Esophagus (tissue), 2 donors: ENCODE measurements around the gene LEUTX. TPM values are rescaled to one million over a fixed set of nuclear protein-coding genes. Genes with fewer than 3 reads are reported as not detected.
"Not testable (repeated sequence)": the region's sequence is repeated elsewhere in the genome, so short reads cannot be mapped to it uniquely, and the experiment has no call there.

Experiments used
- H3K27ac ChIP-seq, 2 donors: one replicate each; pipeline ENCODE4 v1.5.1; 2013; ENCODE audit warnings: low read depth in 2 of 2, mild to moderate bottlenecking in 2 of 2, inconsistent platforms in 1 of 2, low read length in 1 of 2, moderate library complexity in 1 of 2
- H3K27me3 ChIP-seq, 2 donors: one replicate each; pipeline ENCODE4 v1.6.1; 2013; ENCODE audit warnings: low read length in 2 of 2, control low read depth in 1 of 2, mild to moderate bottlenecking in 1 of 2; ENCODE audit not compliant: insufficient read depth in 2 of 2, control insufficient read depth in 1 of 2
- H3K36me3 ChIP-seq, 2 donors: one replicate each; pipeline ENCODE4 v1.6.1; 2013; ENCODE audit warnings: low read length in 1 of 2; ENCODE audit not compliant: control insufficient read depth in 2 of 2, insufficient read depth in 2 of 2
- H3K4me1 ChIP-seq, 2 donors: one replicate each; pipeline ENCODE4 v1.6.1; 2013; ENCODE audit warnings: low read length in 1 of 2; ENCODE audit not compliant: control insufficient read depth in 2 of 2, insufficient read depth in 2 of 2
- H3K4me3 ChIP-seq, 2 donors: one replicate each; pipeline ENCODE4 v1.5.1; 2013; ENCODE audit warnings: low read length in 2 of 2, mild to moderate bottlenecking in 2 of 2, low read depth in 1 of 2, moderate library complexity in 1 of 2
- H3K9me3 ChIP-seq, 2 donors: one replicate each; pipeline ENCODE4 v1.6.1; 2013; ENCODE audit warnings: mild to moderate bottlenecking in 2 of 2, low read depth in 1 of 2, low read length in 1 of 2, moderate library complexity in 1 of 2; ENCODE audit not compliant: control insufficient read depth in 2 of 2, insufficient read depth in 1 of 2
- WGBS, 2 donors: extraction: QIAGEN DNeasy Blood & Tissue Kit; methylation state at CpG; one replicate each; pipeline ENCODE4 v1.1.7; 2013; 5-methylcytosine and 5-hydroxymethylcytosine counted together
- polyA plus RNA-seq, 2 donors: library from polyadenylated mRNA; stranded (reverse); fragments of 200-250 nt; gene quantifications; one replicate each; pipeline ENCODE4 v1.2.3, GENCODE V29; 2013
- donor health status: healthy with polysubstance abuse.
- donor health status: Bipolar disorder and iron deficiency.

Gene LEUTX
- polyA plus RNA-seq, 2 donors: 0.06 TPM; not detected in 1

GRCh38 chr19:39802958-39803357 is 24.3 kb downstream of the LEUTX start:
- Histone ChIP-seq H3K4me3 (no peak overlapping the region), H3K36me3 (no peaks in the 10 kb centered on the region), H3K27ac (no peak overlapping the region), H3K27me3 (no peaks in the 10 kb centered on the region), H3K9me3 (no peaks in the 10 kb centered on the region), H3K4me1 (no peaks in the 10 kb centered on the region)
- WGBS, 2 donors: 25 to 27% methylated on average over 4 of the region's 4 CpGs

- H3K36me3 ChIP-seq: no peaks in the 10 kb centered on the region
- no peaks in the 10 kb centered on the region for H3K27me3 ChIP-seq
- WGBS, 2 donors: 50 to 56% methylated on average over 5 of the region's 5 CpGs
- no peaks in the 10 kb centered on the region for H3K4me1 ChIP-seq
- peaks cover 0 to 2% of the 10 kb centered on the region in 2 donors for H3K9me3 ChIP-seq
- no peak overlapping the region for H3K4me3 ChIP-seq
- H3K27ac ChIP-seq: no peak overlapping the region
These were observed 26.4 kb downstream of the LEUTX start for GRCh38 chr19:39805104-39805503.

DNA sequence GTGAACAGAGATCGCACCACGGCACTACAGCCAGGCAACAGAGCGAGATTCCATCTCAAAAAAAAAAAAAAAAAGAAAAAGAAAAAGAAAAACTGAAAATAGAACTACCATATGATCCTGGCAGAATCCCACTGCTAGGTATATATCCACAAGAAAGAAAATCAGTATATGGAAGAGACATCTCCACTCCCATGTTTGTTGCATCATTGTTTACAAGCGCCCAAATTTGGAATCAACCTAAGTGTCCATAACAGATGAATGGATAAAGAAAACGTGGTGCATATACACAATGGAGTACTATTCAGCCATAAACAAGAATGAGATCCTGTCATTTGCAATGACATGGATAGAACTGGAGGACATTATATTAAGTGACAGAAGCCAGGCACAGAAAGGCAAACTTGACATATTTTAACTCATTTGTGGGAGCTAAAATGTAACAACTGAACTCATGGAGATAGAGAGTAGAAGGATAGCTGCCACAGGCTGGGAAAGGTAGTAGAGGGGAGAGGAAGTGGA is 29.3 kb downstream of the LEUTX start:
- Histone ChIP-seq H3K4me3 (no peak overlapping the region), H3K9me3 (peaks cover 0 to 2% of the 10 kb centered on the region in 2 donors), H3K36me3 (no peaks in the 10 kb centered on the region), H3K27me3 (no peaks in the 10 kb centered on the region), H3K27ac (no peak overlapping the region), H3K4me1 (no peaks in the 10 kb centered on the region)
- 70 to 78% methylated on average over 5 of the region's 5 CpGs for WGBS, 2 donors

- H3K4me3 ChIP-seq, H3K9me3 ChIP-seq, H3K27ac ChIP-seq, H3K27me3 ChIP-seq, H3K36me3 ChIP-seq, H3K4me1 ChIP-seq: not testable (repeated sequence)
- WGBS, 2 donors: 56 to 69% methylated on average over 7 of the region's 7 CpGs
These were observed 30.0 kb downstream of the LEUTX start for GRCh38 chr19:39808688-39809087.

DNA sequence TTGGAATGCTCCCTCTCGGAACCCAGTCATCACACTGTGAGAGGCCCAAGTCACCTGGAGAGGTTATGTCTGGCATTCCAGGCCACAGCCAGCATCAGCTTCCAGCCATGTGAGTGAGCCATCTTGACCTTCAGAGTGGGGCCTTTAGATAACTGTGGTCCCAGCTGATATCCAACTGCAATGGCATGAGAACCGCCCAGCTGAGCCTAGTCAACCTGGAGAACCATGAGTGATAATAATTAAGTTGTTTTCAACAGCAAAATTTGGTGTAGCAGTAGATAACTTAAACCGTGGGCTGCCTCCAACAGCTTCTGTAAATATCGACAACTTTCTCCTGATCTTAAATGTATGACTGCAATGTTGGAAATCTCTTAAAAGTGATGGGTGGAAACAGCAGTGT is 30.7 kb downstream of the LEUTX start:
- Histone ChIP-seq H3K4me1 (no peaks in the 10 kb centered on the region), H3K9me3 (peaks cover 0 to 2% of the 10 kb centered on the region in 2 donors), H3K27me3 (no peaks in the 10 kb centered on the region), H3K27ac (no peak overlapping the region), H3K36me3 (no peaks in the 10 kb centered on the region), H3K4me3 (no peak overlapping the region)
- WGBS, 2 donors: 94 to 96% methylated on average over 4 of the region's 4 CpGs

DNA sequence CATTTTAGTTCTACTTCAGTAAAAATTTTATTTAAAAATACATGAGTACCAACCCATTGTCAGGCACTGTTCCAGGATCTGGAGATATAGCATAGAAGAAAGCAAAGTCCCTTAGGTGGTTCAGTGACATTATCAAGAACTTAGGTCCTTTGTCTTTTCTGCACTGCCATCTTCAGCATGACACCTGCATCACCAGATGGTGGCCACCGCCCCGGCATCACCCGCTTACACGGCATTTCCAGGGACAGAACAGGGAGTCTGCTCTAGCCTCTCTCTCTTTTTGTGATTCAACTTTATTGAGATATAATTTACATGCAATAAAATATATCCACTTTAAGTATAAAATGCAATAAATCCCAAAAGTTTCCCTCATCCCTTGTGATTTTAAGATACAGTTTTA is 31.8 kb downstream of the LEUTX start:
- no peaks in the 10 kb centered on the region for H3K27me3 ChIP-seq
- no peak overlapping the region for H3K4me3 ChIP-seq
- WGBS, 2 donors: 80 to 92% methylated on average over 4 of the region's 4 CpGs

DNA sequence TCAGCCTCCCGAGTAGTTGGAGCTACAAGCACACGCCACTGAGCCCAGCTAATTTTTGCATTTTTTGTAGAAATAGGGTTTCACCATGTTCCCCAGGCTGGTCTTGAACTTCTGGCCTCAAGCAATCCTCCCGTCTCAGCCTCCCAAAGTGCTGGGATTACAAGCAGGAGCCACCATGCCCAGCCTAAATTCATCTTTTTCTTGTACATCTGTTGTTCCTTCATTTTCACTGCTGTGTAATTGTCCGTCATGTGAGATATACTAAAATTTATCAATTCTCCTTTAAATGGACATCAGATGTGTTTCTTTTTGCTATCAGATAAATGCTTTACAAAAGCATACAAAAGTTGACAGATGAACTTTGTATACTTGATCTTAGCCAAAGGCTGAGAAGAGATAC is 32.4 kb downstream of the LEUTX start:
- no peaks in the 10 kb centered on the region for H3K27me3 ChIP-seq
- H3K9me3 ChIP-seq: peaks cover 0 to 2% of the 10 kb centered on the region in 2 donors

More for the DNA sequence above, 31.8 kb downstream of the LEUTX start:
- H3K9me3 ChIP-seq: peaks cover 0 to 2% of the 10 kb centered on the region in 2 donors
- no peak overlapping the region for H3K27ac ChIP-seq
- H3K4me1 ChIP-seq: no peaks in the 10 kb centered on the region
- no peaks in the 10 kb centered on the region for H3K36me3 ChIP-seq

DNA sequence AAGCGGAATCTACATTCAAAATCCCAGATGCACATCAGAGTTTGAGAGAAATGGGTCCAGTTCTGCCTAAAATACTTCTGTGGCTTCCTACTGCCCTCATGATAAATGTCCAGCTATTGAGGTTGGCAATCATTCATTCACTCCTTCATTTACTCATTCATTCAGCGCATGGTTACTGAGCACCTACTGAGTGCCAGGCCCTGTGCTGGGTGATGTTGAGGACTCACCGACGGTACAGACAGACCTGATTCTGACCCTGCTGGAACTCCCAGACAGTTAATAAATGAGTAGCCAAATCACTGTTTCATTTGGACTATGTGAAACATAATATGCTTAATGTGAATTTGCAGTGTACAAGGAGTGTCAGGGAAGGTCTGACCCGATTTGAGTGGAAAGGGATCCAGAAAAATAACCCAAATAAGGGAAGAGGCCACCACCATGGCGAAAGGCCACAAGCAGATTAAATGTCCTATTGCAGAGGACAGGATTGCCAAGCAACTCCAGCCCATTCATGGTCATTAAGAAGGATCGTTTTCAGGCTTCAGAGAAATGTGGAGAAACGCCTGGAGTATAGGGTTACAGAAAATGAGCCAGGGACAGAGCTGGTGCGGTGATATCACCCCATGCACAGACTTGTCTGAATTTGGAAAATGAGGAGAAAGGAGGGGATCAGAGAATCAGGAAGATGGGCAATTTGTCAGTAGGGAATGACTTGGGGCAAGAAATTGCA is 34.8 kb downstream of the LEUTX start:
- WGBS, 2 donors: 55 to 67% methylated on average over 9 of the region's 9 CpGs
- Histone ChIP-seq H3K9me3 (peaks cover 0 to 2% of the 10 kb centered on the region in 2 donors), H3K4me1 (no peaks in the 10 kb centered on the region), H3K27ac (no peak overlapping the region), H3K27me3 (no peaks in the 10 kb centered on the region), H3K4me3 (no peak overlapping the region), H3K36me3 (no peaks in the 10 kb centered on the region)

More for the DNA sequence above, 32.4 kb downstream of the LEUTX start:
- H3K4me3 ChIP-seq: no peak overlapping the region
- no peaks in the 10 kb centered on the region for H3K4me1 ChIP-seq
- WGBS, 2 donors: 93% methylated on average over 4 of the region's 4 CpGs
- no peaks in the 10 kb centered on the region for H3K36me3 ChIP-seq
- no peak overlapping the region for H3K27ac ChIP-seq

DNA sequence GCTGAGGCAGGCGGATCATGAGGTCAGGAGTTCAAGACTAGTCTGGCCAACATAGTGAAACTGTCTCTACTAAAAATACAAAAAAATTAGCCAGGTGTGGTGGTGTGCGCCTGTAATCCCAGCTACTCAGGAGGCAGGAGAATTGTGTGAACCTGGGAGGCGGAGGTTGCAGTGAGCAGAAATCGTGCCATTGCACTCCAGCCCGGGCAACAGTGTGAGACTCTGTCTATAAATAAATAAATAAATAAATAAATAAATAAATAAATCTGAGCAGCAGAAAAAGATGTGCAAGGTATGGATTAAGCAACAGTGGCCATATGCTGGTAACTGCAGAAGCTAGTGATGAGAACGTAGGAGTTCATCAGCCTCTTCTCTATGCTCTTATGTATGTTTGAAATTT is 35.5 kb downstream of the LEUTX start:
- H3K9me3 ChIP-seq, H3K27me3 ChIP-seq, H3K27ac ChIP-seq, H3K4me3 ChIP-seq, H3K36me3 ChIP-seq, H3K4me1 ChIP-seq: not testable (repeated sequence)
- WGBS, 2 donors: 88 to 90% methylated on average over 6 of the region's 6 CpGs

GRCh38 chr19:39814595-39814994 is 35.9 kb downstream of the LEUTX start:
- Histone ChIP-seq H3K27ac (no peak overlapping the region), H3K9me3 (no peaks in the 10 kb centered on the region), H3K4me1 (peaks cover 4 to 5% of the 10 kb centered on the region in 2 donors), H3K27me3 (no peaks in the 10 kb centered on the region), H3K4me3 (no peak overlapping the region), H3K36me3 (no peaks in the 10 kb centered on the region)
- 85 to 86% methylated on average over 3 of the region's 3 CpGs for WGBS, 2 donors
